Endothelial cell of umbilical vein (primary cell): ENCODE results near the gene GAPVD1.

Experiments used
- CTCF ChIP-seq, 2 donors: IDR thresholded peaks; 1 replicate in 1 of 2; 2 replicates in 1 of 2; pipeline ENCODE4 v1.5.1; 2011; ENCODE audit warnings: low read length in 2 of 2, mild to moderate bottlenecking in 2 of 2, moderate library complexity in 2 of 2, control low read depth in 1 of 2, inconsistent platforms in 1 of 2, low read depth in 1 of 2; ENCODE audit not compliant: insufficient read depth in 1 of 2; ENCODE audit errors: extremely low read depth in 1 of 2
- EZH2 ChIP-seq: IDR thresholded peaks from 2 replicates; pipeline ENCODE4 v1.6.1; 2012; ENCODE audit warnings: borderline replicate concordance, low read depth, mild to moderate bottlenecking, moderate library complexity, low read length, inconsistent platforms; ENCODE audit not compliant: severe bottlenecking
- FOS ChIP-seq: IDR thresholded peaks from 2 replicates; pipeline ENCODE4 v1.6.1; 2011; ENCODE audit warnings: mild to moderate bottlenecking, low read length, moderate library complexity, borderline replicate concordance; ENCODE audit not compliant: insufficient read depth
- POLR2A ChIP-seq: IDR thresholded peaks from 2 replicates; pipeline ENCODE4 v1.6.1; 2012; ENCODE audit warnings: low read depth, mild to moderate bottlenecking, control low read depth, low read length
- POLR2AphosphoS5 ChIP-seq: IDR thresholded peaks from 2 replicates; pipeline ENCODE4 v1.6.1; 2012; ENCODE audit warnings: low read depth, mild to moderate bottlenecking, control low read depth, low read length, moderate library complexity; ENCODE audit not compliant: insufficient read depth
- TF ChIP-seq, protein P1 (sequence below): IDR thresholded peaks from 2 replicates; pipeline ENCODE4 v1.6.1; 2011; ENCODE audit not compliant: insufficient read depth, insufficient read length

DNA sequence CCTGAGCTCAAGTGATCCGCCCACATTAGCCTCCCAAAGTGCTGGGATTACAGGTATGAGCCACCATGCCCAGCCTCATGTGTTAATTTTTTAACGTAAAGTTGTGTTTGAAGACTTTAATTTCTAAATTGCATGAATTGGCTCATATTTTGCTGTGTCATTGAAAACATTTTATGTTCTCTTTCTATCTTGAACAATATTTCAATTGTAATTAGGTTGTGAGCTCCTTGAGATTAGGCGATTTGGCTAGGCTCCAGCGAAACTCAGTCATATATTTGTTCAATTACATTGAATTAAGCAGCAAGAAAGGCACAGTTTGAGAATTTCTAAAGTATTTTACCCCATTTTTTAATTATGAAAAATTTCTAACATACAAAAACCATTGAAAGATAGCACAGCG is 34.0 kb downstream of the GAPVD1 start:
- TF ChIP-seq CTCF (IDR thresholded peaks at IDR 0.05; ENCODE audit: extremely low read depth in 1 of 2, insufficient read depth in 1 of 2, low read depth in 1 of 2, low read length in 2 of 2) (no peak), EZH2 (no peak), POLR2A (no peak), FOS (no peak), POLR2AphosphoS5 (no peak)
- TF ChIP-seq, protein P1, sequence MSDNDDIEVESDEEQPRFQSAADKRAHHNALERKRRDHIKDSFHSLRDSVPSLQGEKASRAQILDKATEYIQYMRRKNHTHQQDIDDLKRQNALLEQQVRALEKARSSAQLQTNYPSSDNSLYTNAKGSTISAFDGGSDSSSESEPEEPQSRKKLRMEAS = no peak
